IMR-90 (cell line): ENCODE data around the gene KLHL34. TPM values are rescaled to one million over a fixed set of nuclear protein-coding genes. Genes with fewer than 3 reads are reported as not detected.

Experiments
- ATAC-seq: fragments of 200-7000 bp; cut with Tn5 transposase; 2 replicates; pipeline ENCODE4 v1.9.1; 2020; ENCODE audit warnings: low read depth, mild to moderate bottlenecking, moderate library complexity
- BruUV-seq: library from RNA; stranded (reverse); fragments of 400-500 nt; replicated peaks from 2 replicates; lab custom pipeline; 2021; lab: Mats Ljungman, UMichigan
- CTCF ChIA-PET: fragments of 300-600 bp; formaldehyde crosslinking; extraction: SDS; loops from one replicate; lab custom pipeline; 2021; ENCODE audit warnings: antibody characterized with exemption; lab: Yijun Ruan, JAX
- POLR2A ChIA-PET: fragments of 300-600 bp; sonication (Branson Sonifier 250); formaldehyde crosslinking; loops from one replicate; lab custom pipeline; 2022; ENCODE audit warnings: antibody characterized with exemption; ENCODE audit not compliant: unreplicated experiment; lab: Charles Lee
- DNase-seq: peaks from one replicate; pipeline ENCODE4 v3.0.0; 2013
- H2AFZ ChIP-seq: replicated peaks from 2 replicates; pipeline ENCODE3; 2013; ENCODE audit warnings: low read length, mild to moderate bottlenecking; ENCODE audit not compliant: poor library complexity
- H2AK5ac ChIP-seq: 2 replicates; pipeline ENCODE4 v1.6.1; 2013; ENCODE audit warnings: low read depth, low read length, inconsistent platforms
- H2AK9ac ChIP-seq: replicated peaks from 2 replicates; pipeline ENCODE3; 2013; ENCODE audit warnings: mild to moderate bottlenecking, low read depth, low read length, moderate library complexity; ENCODE audit not compliant: poor library complexity
- H2BK120ac ChIP-seq: 2 replicates; pipeline ENCODE4 v1.6.1; 2013; ENCODE audit warnings: low read depth, low read length, inconsistent platforms
- H2BK15ac ChIP-seq: 3 replicates; pipeline ENCODE4 v1.6.1; 2013; ENCODE audit warnings: low read depth, low read length, inconsistent platforms
- H2BK20ac ChIP-seq: 2 replicates; pipeline ENCODE4 v1.6.1; 2013; ENCODE audit warnings: low read depth, mild to moderate bottlenecking, inconsistent platforms, low read length, moderate library complexity
- H2BK5ac ChIP-seq: 2 replicates; pipeline ENCODE4 v1.6.1; 2013; ENCODE audit warnings: mild to moderate bottlenecking, low read depth, low read length, inconsistent platforms; ENCODE audit not compliant: poor library complexity, severe bottlenecking
- H3K14ac ChIP-seq: replicated peaks from 2 replicates; pipeline ENCODE4 v1.6.1; 2013; ENCODE audit warnings: low read depth, low read length, inconsistent platforms
- H3K18ac ChIP-seq: 2 replicates; pipeline ENCODE4 v1.6.1; 2013; ENCODE audit warnings: low read depth, low read length, control low read depth
- H3K23ac ChIP-seq: 2 replicates; pipeline ENCODE4 v1.6.1; 2013; ENCODE audit warnings: low read depth, low read length, inconsistent platforms
- H3K27ac ChIP-seq: 2 replicates; pipeline ENCODE4 v1.5.1; 2013; ENCODE audit warnings: mild to moderate bottlenecking, control low read depth, low read length; ENCODE audit not compliant: insufficient read depth
- H3K27me3 ChIP-seq: 2 replicates; pipeline ENCODE4 v1.6.1; 2013; ENCODE audit warnings: low read length; ENCODE audit not compliant: control insufficient read depth, insufficient read depth
- H3K36me3 ChIP-seq: 2 replicates; pipeline ENCODE4 v1.6.1; 2013; ENCODE audit warnings: low read length, mixed read lengths; ENCODE audit not compliant: control insufficient read depth, insufficient read depth
- H3K4ac ChIP-seq: 2 replicates; pipeline ENCODE4 v1.6.1; 2013; ENCODE audit warnings: low read depth, low read length, inconsistent platforms
- H3K4me1 ChIP-seq: 2 replicates; pipeline ENCODE4 v1.6.1; 2013; ENCODE audit warnings: low read length, mixed read lengths; ENCODE audit not compliant: control insufficient read depth, insufficient read depth
- H3K4me2 ChIP-seq: 2 replicates; pipeline ENCODE4 v1.6.1; 2013; ENCODE audit warnings: low read depth, mild to moderate bottlenecking, control low read depth, low read length, moderate library complexity
- H3K4me3 ChIP-seq: 2 replicates; pipeline ENCODE4 v1.5.1; 2013; ENCODE audit warnings: low read depth, mild to moderate bottlenecking, control low read depth, low read length, moderate library complexity; ENCODE audit not compliant: insufficient read depth
- H3K56ac ChIP-seq: 2 replicates; pipeline ENCODE4 v1.6.1; 2013; ENCODE audit warnings: low read length, inconsistent platforms; ENCODE audit not compliant: insufficient read depth; ENCODE audit errors: extremely low read depth
- H3K79me1 ChIP-seq, 2 experiments: 2 replicates each; pipeline ENCODE4 v1.6.1; 2013; ENCODE audit warnings: low read length in 2 of 2, inconsistent platforms in 1 of 2, low read depth in 1 of 2
- H3K9ac ChIP-seq: 2 replicates; pipeline ENCODE4 v1.6.1; 2013; ENCODE audit warnings: low read depth, low read length, control low read depth
- H3K9me1 ChIP-seq: 2 replicates; pipeline ENCODE4 v1.6.1; 2013; ENCODE audit warnings: low read length, inconsistent platforms; ENCODE audit not compliant: insufficient read depth
- H3K9me3 ChIP-seq: 2 replicates; pipeline ENCODE4 v1.6.1; 2013; ENCODE audit warnings: low read length; ENCODE audit not compliant: control insufficient read depth, insufficient read depth
- H4K20me1 ChIP-seq: 2 replicates; pipeline ENCODE4 v1.6.1; 2013; ENCODE audit warnings: low read length, inconsistent platforms; ENCODE audit not compliant: insufficient read depth
- H4K5ac ChIP-seq: 2 replicates; pipeline ENCODE4 v1.6.1; 2013; ENCODE audit warnings: mild to moderate bottlenecking, low read depth, low read length, control low read depth
- H4K8ac ChIP-seq, 2 experiments: 2 replicates each; pipeline ENCODE4 v1.6.1; 2013; ENCODE audit warnings: low read depth in 2 of 2, low read length in 2 of 2, control low read depth in 1 of 2, inconsistent platforms in 1 of 2
- H4K91ac ChIP-seq: 2 replicates; pipeline ENCODE4 v1.6.1; 2013; ENCODE audit warnings: low read depth, low read length, inconsistent platforms; ENCODE audit not compliant: insufficient read depth
- BHLHE40 ChIP-seq: fragments of 150-350 bp; IDR thresholded peaks from 2 replicates; pipeline ENCODE4 v1.6.1; 2016; ENCODE audit warnings: mild to moderate bottlenecking, low read depth, low read length
- CEBPB ChIP-seq: IDR thresholded peaks from 2 replicates; pipeline ENCODE4 v1.6.1; 2012; ENCODE audit warnings: low read depth, low read length, improper control_type of control experiment
- CHD1 ChIP-seq: IDR thresholded peaks from 2 replicates; pipeline ENCODE4 v1.6.1; 2012; ENCODE audit warnings: low read depth, low read length, improper control_type of control experiment
- FOS ChIP-seq: fragments of 150-350 bp; IDR thresholded peaks from 2 replicates; pipeline ENCODE4 v1.6.1; 2016; ENCODE audit warnings: low read depth, low read length
- MAFK ChIP-seq: IDR thresholded peaks from 2 replicates; pipeline ENCODE4 v1.6.1; 2012; ENCODE audit warnings: low read depth, low read length, improper control_type of control experiment
- MAZ ChIP-seq: IDR thresholded peaks from 2 replicates; pipeline ENCODE4 v1.6.1; 2012; ENCODE audit warnings: low read depth, mild to moderate bottlenecking, low read length, improper control_type of control experiment, moderate library complexity, borderline replicate concordance
- MXI1 ChIP-seq: IDR thresholded peaks from 2 replicates; pipeline ENCODE4 v1.6.1; 2012; ENCODE audit warnings: low read depth, mild to moderate bottlenecking, low read length, moderate library complexity, borderline replicate concordance
- NFE2L2 ChIP-seq: fragments of 150-350 bp; IDR thresholded peaks from 2 replicates; pipeline ENCODE4 v1.6.1; 2016; ENCODE audit warnings: low read depth, mild to moderate bottlenecking, low read length
- POLR2A ChIP-seq: IDR thresholded peaks from 2 replicates; pipeline ENCODE4 v1.6.1; 2012; ENCODE audit warnings: mild to moderate bottlenecking, low read depth, low read length
- RAD21 ChIP-seq: IDR thresholded peaks from 2 replicates; pipeline ENCODE4 v1.6.1; 2012; ENCODE audit warnings: low read length, improper control_type of control experiment
- RCOR1 ChIP-seq: IDR thresholded peaks from 2 replicates; pipeline ENCODE4 v1.6.1; 2012; ENCODE audit warnings: mild to moderate bottlenecking, low read length, improper control_type of control experiment; ENCODE audit not compliant: insufficient replicate concordance
- RFX5 ChIP-seq: IDR thresholded peaks from 2 replicates; pipeline ENCODE4 v1.8.0; 2012; ENCODE audit warnings: low read depth, mild to moderate bottlenecking, low read length, moderate library complexity
- SMC3 ChIP-seq: fragments of 150-350 bp; IDR thresholded peaks from 2 replicates; pipeline ENCODE4 v1.6.1; 2016; ENCODE audit warnings: low read depth, mild to moderate bottlenecking, antibody characterized with exemption, low read length, moderate library complexity
- WGBS, 2 experiments: methylation state at CpG; one replicate each; pipeline versions ENCODE4 v1.1.5 to v1.1.7; 2013; ENCODE audit warnings: missing lambda C conversion rate in 2 of 2; ENCODE audit not compliant: insufficient read length in 1 of 2; ENCODE audit errors: extremely low coverage in 2 of 2; 5-methylcytosine and 5-hydroxymethylcytosine counted together
- dilution Hi-C: fragments of 300-500 bp; cut with HindIII; formaldehyde crosslinking; loops from one replicate; pipeline ENCODE4 v1.14.3; 2018; ENCODE audit warnings: low sequenced_read_pairs; ENCODE audit not compliant: unreplicated experiment
- in situ Hi-C: fragments of 300-500 bp; cut with MboI; formaldehyde crosslinking; loops from 3 replicates; pipeline ENCODE4 v1.14.3; 2019; ENCODE audit warnings: low sequenced_read_pairs, inconsistent platforms, mixed read lengths
- intact Hi-C: fragments of 100-400 bp; cut with micrococcal nuclease; formaldehyde crosslinking; loops from 2 replicates; pipeline ENCODE4 v1.10.0; 2022
- polyA plus RNA-seq, 3 experiments: library from polyadenylated mRNA; depleted of rRNA; stranded (reverse); fragments of >200 nt; gene quantifications; 2 replicates each; pipeline ENCODE4 v1.2.3, GENCODE V29; 2012; ENCODE audit warnings: low replicate concordance in 1 of 3
- total RNA-seq: library from RNA; depleted of rRNA; stranded (reverse); fragments of >200 nt; gene quantifications from 2 replicates; pipeline ENCODE4 v1.2.3, GENCODE V29; 2012
- TF ChIP-seq, protein P1 (sequence below): conservative IDR thresholded peaks from 2 replicates; pipeline ENCODE4 v1.5.1; 2012; ENCODE audit warnings: mild to moderate bottlenecking, low read depth, low read length, improper control_type of control experiment
- TF ChIP-seq, protein P2 (sequence below): fragments of 150-350 bp; IDR thresholded peaks from 2 replicates; pipeline ENCODE4 v1.6.1; 2016; ENCODE audit warnings: low read depth, mild to moderate bottlenecking, low read length, moderate library complexity, borderline replicate concordance
- TF ChIP-seq, protein P3 (sequence below): fragments of 150-350 bp; IDR thresholded peaks from 2 replicates; pipeline ENCODE4 v1.6.1; 2017; ENCODE audit warnings: mild to moderate bottlenecking, antibody characterized with exemption, low read length, low read depth

The KLHL34 gene
- total and polyA plus RNA-seq, 2 of the 4 experiments (the other 2 are of a cell fraction): not detected

DNA sequence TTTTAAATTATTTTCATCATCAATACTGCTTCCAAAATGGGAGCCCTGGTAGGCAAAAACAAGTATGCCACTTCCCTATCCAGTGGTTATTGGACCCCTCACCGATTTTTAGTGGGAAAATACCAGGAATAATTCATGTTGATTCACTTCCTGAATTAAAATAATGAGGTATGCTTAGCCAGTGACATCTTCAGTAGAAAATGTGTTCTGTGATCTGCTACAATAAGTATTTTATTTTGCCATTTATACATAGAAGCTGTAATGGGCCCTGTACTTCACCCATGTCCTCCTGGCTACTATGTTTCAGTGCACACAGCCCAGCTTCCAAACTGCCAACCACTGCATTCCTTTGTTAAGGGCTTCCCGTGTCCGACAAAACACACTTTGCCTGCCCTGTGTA, 41.0 kb upstream of the KLHL34 start:
- H3K27ac ChIP-seq: no peak overlapping the region
- dilution Hi-C loops: no loop called here
- H3K4me2 ChIP-seq: no peak overlapping the region
- ChIA-PET CTCF (no interaction called here), POLR2A (no interaction called here)
- no peak overlapping the region for H4K5ac ChIP-seq
- ATAC-seq: no peak
- H3K23ac ChIP-seq: no peak overlapping the region
- peak overlapping the region; percentile 60 for H2AFZ ChIP-seq
- no TSS peak for BruUV-seq
- no peak overlapping the region for H3K14ac ChIP-seq
- in situ Hi-C loops: no loop called here
- no peak overlapping the region for H2BK5ac ChIP-seq
- H4K20me1 ChIP-seq: no peaks in the 10 kb centered on the region
- no peak overlapping the region for H3K4ac ChIP-seq
- peaks cover 2% of the 10 kb centered on the region; the same call in 1 of the 2 replicates for H3K27me3 ChIP-seq
- no peaks in the 10 kb centered on the region for H3K4me1 ChIP-seq
- WGBS, 2 experiments: no CpG with 5 or more reads among the region's 3 CpGs
- DNase-seq: peak; percentile 8
- H3K56ac ChIP-seq: no peak overlapping the region
- H3K18ac ChIP-seq: no peak overlapping the region
- H3K79me1 ChIP-seq: no peaks in the 10 kb centered on the region
- H3K36me3 ChIP-seq: no peaks in the 10 kb centered on the region
- no peak overlapping the region for H2AK5ac ChIP-seq
- no peak overlapping the region for H3K4me3 ChIP-seq
- no peak overlapping the region for H4K91ac ChIP-seq
- H2BK20ac ChIP-seq: no peak overlapping the region
- TF ChIP-seq MXI1: no peak
- no peak for TF ChIP-seq CHD1
- TF ChIP-seq RAD21: no peak
- no peak for TF ChIP-seq BHLHE40
- no peak for TF ChIP-seq RFX5
- no peak for TF ChIP-seq MAFK
- TF ChIP-seq NFE2L2: no peak
- TF ChIP-seq, protein P1, sequence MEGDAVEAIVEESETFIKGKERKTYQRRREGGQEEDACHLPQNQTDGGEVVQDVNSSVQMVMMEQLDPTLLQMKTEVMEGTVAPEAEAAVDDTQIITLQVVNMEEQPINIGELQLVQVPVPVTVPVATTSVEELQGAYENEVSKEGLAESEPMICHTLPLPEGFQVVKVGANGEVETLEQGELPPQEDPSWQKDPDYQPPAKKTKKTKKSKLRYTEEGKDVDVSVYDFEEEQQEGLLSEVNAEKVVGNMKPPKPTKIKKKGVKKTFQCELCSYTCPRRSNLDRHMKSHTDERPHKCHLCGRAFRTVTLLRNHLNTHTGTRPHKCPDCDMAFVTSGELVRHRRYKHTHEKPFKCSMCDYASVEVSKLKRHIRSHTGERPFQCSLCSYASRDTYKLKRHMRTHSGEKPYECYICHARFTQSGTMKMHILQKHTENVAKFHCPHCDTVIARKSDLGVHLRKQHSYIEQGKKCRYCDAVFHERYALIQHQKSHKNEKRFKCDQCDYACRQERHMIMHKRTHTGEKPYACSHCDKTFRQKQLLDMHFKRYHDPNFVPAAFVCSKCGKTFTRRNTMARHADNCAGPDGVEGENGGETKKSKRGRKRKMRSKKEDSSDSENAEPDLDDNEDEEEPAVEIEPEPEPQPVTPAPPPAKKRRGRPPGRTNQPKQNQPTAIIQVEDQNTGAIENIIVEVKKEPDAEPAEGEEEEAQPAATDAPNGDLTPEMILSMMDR: no peak
- TF ChIP-seq, protein P2, sequence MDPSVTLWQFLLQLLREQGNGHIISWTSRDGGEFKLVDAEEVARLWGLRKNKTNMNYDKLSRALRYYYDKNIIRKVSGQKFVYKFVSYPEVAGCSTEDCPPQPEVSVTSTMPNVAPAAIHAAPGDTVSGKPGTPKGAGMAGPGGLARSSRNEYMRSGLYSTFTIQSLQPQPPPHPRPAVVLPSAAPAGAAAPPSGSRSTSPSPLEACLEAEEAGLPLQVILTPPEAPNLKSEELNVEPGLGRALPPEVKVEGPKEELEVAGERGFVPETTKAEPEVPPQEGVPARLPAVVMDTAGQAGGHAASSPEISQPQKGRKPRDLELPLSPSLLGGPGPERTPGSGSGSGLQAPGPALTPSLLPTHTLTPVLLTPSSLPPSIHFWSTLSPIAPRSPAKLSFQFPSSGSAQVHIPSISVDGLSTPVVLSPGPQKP: no peak
- TF ChIP-seq RCOR1: no peak
- no peak for TF ChIP-seq CEBPB
- no peak for TF ChIP-seq MAZ
- TF ChIP-seq FOS: no peak
- TF ChIP-seq POLR2A: no peak
- TF ChIP-seq SMC3: no peak
- TF ChIP-seq, protein P3, sequence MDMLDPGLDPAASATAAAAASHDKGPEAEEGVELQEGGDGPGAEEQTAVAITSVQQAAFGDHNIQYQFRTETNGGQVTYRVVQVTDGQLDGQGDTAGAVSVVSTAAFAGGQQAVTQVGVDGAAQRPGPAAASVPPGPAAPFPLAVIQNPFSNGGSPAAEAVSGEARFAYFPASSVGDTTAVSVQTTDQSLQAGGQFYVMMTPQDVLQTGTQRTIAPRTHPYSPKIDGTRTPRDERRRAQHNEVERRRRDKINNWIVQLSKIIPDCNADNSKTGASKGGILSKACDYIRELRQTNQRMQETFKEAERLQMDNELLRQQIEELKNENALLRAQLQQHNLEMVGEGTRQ: no peak
- intact Hi-C loops: no loop called here
- H2AK9ac ChIP-seq: no peak overlapping the region
- H3K9me1 ChIP-seq: no peaks in the 10 kb centered on the region
- no peak overlapping the region for H3K9ac ChIP-seq
- no peaks in the 10 kb centered on the region for H3K9me3 ChIP-seq
- H4K8ac ChIP-seq: no peak overlapping the region
- no peak overlapping the region for H2BK15ac ChIP-seq
- H2BK120ac ChIP-seq: 0 out of 2 replicates have a peak overlapping the region, but pooled peaks have one; percentile 58
